GM12865 (cell line): ENCODE results near the gene SLC24A2.

ENCODE experiments used
- DNase-seq: peaks from one replicate; pipeline ENCODE4 v3.0.0; 2010; ENCODE audit warnings: low read depth
- H3K4me3 ChIP-seq: 2 replicates; pipeline ENCODE4 v1.5.1; 2011; ENCODE audit warnings: mild to moderate bottlenecking, low read depth, low read length, control low read depth
- CTCF ChIP-seq: IDR thresholded peaks from 2 replicates; pipeline ENCODE4 v1.5.1; 2011; ENCODE audit warnings: low read length, control low read depth, low read depth, inconsistent platforms; ENCODE audit not compliant: insufficient read depth; ENCODE audit errors: missing control alignments

Gene SLC24A2

GRCh38 chr9:19741178-19741577, 47.7 kb downstream of the SLC24A2 start:
- no peak for DNase-seq

More at GRCh38 chr9:19741178-19741577, 47.7 kb downstream of the SLC24A2 start:
- H3K4me3 ChIP-seq, result no peak overlapping the region
- no peak for TF ChIP-seq CTCF
